ENCODE results near the gene FAM53A.

The FAM53A gene, protein sequence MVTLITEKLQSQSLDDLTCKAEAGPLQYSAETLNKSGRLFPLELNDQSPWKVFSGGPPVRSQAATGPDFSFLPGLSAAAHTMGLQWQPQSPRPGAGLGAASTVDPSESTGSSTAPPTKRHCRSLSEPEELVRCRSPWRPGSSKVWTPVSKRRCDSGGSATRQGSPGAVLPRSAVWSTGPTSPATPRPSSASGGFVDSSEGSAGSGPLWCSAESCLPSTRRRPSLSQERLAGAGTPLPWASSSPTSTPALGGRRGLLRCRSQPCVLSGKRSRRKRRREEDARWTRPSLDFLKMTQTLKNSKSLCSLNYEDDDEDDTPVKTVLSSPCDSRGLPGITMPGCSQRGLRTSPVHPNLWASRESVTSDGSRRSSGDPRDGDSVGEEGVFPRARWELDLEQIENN

GRCh38 chr4:1683736-1684505, at the start of gene FAM53A:
TSS of gene FAM53A (minus strand) at chr4:1684313. CDS start at chr4:1668741, 15,572 bp downstream.
- peak; percentile 70 for DNase-seq

DNA sequence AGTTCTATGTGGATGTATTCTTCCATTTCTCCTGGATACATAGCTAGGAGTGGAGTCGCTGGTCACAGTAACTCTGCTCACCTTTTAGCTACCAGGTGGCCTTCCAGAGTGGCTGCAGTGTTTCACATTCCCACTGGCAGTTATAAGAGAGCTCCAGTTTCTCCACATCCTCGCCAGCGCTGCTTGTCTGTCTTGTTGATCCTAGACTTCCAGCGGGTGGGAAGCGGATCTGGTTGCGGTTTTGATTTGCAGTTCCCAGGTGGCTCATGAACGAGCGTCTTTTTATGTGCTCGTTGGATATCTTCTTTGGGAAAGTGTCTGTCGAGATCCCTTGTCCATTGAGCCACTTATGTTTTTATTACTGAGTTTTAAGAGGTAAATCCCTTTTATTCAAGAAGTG, 48.8 kb upstream of the FAM53A start:
- DNase-seq = no peak

GRCh38 chr4:1731180-1731579, 47.1 kb upstream of the FAM53A start:
- DNase-seq = no peak

GRCh38 chr4:1730532-1731135, 46.5 kb upstream of the FAM53A start:
- no peak for DNase-seq

- DNase-seq = no peak
These were observed 44.2 kb upstream of the FAM53A start for GRCh38 chr4:1728061-1728980.

- DNase-seq = no peak
These were observed 43.3 kb upstream of the FAM53A start for GRCh38 chr4:1727117-1728031.

DNA sequence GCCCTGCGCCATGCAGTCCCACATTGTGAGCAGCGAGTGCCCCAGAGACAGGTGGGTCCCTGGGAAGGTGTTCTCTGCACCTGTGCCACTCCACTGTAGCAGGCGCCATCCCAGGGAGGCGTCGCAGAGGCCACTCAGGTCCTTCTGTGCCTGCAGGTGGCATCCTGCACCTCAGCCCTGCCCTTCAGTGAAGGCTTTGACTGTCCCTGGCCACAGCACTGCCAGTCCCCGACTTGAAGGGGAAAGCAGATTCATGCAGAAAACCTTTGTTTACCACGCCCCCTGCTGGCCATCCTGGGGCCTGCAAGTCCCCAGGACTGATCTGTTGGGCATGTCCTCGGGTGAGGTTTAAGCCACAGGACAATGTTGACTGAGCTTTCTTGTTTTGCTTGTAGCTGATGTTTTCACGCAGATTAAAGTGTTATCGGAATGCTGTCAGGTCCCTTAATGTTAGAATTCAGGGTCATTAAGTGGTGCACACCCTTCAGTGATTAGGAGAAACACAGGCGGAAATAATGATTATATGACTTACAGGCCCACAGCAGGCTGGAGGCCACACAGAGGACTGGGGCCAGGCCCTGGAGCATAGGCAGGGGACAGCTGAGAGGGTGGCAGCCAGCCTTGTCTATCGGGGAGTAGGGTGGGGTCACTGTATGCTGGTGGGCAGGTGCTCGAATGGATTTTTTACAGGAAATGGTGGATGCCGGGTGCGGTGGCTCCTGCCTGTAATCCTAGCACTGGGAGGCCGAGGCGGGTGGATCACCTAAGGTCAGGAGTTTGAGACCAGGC, 42.2 kb upstream of the FAM53A start:
- peak; percentile 43 for DNase-seq

DNA sequence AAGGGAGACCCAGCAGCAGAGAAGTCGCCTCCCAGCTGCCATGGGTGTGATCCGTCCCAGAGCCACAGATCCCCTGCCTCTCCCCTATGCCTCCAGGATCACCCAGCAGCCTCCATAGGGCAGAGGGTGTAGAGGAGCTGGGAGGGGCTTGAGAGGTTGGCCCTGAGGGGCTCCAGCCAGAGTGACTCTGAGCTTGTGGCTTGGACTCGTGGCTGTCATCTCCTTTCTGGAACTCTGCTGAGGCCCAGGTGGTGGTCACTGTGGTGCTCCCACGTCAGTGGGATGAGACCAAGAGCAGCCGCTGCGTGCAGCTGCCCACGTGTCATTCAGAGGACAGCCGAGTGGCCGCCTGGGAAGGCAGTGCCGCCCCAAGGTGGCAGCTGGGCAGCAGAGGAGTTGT, 41.4 kb upstream of the FAM53A start:
- no peak for DNase-seq

- DNase-seq = no peak
These were observed 39.2 kb upstream of the FAM53A start for GRCh38 chr4:1723131-1723801.

DNA sequence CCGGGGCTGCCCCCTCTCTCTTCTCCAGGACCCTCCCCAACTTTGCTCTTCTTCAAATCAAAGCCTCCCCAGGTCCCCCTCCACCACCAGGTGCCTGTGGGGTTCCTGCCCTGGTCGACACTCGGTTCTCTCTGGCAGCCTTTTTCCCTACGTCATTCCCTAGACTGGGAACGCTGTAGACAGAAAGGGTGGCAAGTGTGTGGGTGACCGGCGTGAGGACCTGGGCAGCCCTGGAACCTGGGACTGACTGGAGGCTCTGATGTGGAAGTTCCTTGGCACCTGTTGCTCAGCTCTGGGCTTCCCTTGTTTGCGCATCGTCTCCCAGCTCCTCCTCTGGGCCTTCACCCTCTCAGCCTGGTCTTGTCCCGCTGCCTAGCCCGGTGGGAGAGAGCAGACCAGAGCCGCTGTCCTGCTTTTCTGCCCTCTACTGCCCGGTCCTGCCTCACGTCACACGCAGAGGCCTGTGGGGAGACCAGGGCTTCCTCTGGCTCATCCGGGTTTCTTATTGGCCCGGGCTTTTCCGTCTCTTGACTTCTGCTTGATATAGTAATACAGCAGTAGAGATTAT, 38.5 kb upstream of the FAM53A start:
- DNase-seq = no peak

GRCh38 chr4:1721666-1722550, 37.8 kb upstream of the FAM53A start:
- no peak for DNase-seq

- DNase-seq = peak; percentile 95
These were observed 37.0 kb upstream of the FAM53A start, which contains the start of the genes TACC3 and TMEM129 for GRCh38 chr4:1721003-1721665. TSS of gene TACC3 (plus strand) at chr4:1721521. CDS start at chr4:1723422, 1,901 bp downstream. TSS of gene TMEM129 (minus strand) at chr4:1721323. CDS start at chr4:1720837, 486 bp downstream.

GRCh38 chr4:1720163-1720983, 36.3 kb upstream of the FAM53A start:
- no peak for DNase-seq

- DNase-seq = no peak
These were observed 34.2 kb upstream of the FAM53A start for GRCh38 chr4:1718095-1718850.

- DNase-seq = no peak
These were observed 33.3 kb upstream of the FAM53A start for GRCh38 chr4:1717129-1718094.
